SU-DHL-6 (cell line): Measurements from ENCODE around the gene SMCP.

Source experiments
- EZH2phosphoT487 ChIP-seq: fragments of 200-600 bp; sonication (generic), shearing (Covaris generic); conservative IDR thresholded peaks from 2 replicates; pipeline ENCODE4 v1.6.1; 2018; ENCODE audit warnings: mild to moderate bottlenecking, antibody characterized with exemption, low read length, moderate library complexity, mixed read lengths
- TF ChIP-seq, protein P1 (sequence below): fragments of 200-600 bp; sonication (generic); IDR thresholded peaks from one replicate; pipeline ENCODE4 v1.5.1; 2017; ENCODE audit warnings: antibody characterized with exemption, mild to moderate bottlenecking, low read length, moderate library complexity; ENCODE audit not compliant: insufficient read depth, poor library complexity, severe bottlenecking

DNA sequence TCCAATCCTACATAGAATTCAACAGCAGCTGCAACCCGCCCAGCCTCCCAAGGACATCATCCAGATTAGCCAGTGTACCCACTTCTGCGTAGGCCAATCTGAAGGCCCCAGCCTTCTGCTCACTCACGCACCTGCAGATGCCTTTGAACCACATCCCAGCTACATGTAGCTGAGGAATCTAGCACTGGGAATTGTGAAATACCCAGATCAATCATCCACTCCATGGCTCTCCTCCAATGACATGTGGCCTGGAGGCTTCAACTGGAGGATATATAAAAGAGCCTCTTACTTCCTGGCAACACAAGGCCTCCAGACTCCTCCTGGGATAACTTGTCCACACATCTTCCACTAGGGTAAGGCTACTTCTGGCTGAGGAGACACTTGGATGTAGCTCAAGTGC is 35.6 kb upstream of the SMCP start, which contains the start of gene LCE6A:
- TF ChIP-seq, protein P1, sequence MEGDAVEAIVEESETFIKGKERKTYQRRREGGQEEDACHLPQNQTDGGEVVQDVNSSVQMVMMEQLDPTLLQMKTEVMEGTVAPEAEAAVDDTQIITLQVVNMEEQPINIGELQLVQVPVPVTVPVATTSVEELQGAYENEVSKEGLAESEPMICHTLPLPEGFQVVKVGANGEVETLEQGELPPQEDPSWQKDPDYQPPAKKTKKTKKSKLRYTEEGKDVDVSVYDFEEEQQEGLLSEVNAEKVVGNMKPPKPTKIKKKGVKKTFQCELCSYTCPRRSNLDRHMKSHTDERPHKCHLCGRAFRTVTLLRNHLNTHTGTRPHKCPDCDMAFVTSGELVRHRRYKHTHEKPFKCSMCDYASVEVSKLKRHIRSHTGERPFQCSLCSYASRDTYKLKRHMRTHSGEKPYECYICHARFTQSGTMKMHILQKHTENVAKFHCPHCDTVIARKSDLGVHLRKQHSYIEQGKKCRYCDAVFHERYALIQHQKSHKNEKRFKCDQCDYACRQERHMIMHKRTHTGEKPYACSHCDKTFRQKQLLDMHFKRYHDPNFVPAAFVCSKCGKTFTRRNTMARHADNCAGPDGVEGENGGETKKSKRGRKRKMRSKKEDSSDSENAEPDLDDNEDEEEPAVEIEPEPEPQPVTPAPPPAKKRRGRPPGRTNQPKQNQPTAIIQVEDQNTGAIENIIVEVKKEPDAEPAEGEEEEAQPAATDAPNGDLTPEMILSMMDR: no peak
- TF ChIP-seq EZH2phosphoT487: no peak
